Fibroblast of lung (primary cell): Measurements from ENCODE around the gene MFAP2. TPM values are rescaled to one million over a fixed set of nuclear protein-coding genes. Genes with fewer than 3 reads are reported as not detected.

ENCODE experiments used
- DNase-seq, 2 donors: peaks; one replicate each; pipeline versions ENCODE4 v3.0.0 to v3.0.0-alpha.2; 2010; ENCODE audit warnings: low read depth in 2 of 2
- H2AFZ ChIP-seq: 2 replicates; pipeline ENCODE4 v1.5.1; 2012; ENCODE audit warnings: low read length, control low read depth, inconsistent platforms
- H3K27ac ChIP-seq: 2 replicates; pipeline ENCODE4 v1.5.1; 2011; ENCODE audit warnings: low read length, control low read depth; ENCODE audit not compliant: insufficient read depth
- H3K27me3 ChIP-seq: 2 replicates; pipeline ENCODE4 v1.5.1; 2011; ENCODE audit warnings: mild to moderate bottlenecking, low read length; ENCODE audit not compliant: control insufficient read depth, insufficient read depth
- H3K36me3 ChIP-seq: 2 replicates; pipeline ENCODE4 v1.5.1; 2011; ENCODE audit warnings: low read length; ENCODE audit not compliant: control insufficient read depth, insufficient read depth
- H3K4me1 ChIP-seq: 2 replicates; pipeline ENCODE4 v1.5.1; 2011; ENCODE audit warnings: low read length; ENCODE audit not compliant: control insufficient read depth, insufficient read depth; ENCODE audit errors: extremely low read depth
- H3K4me2 ChIP-seq: 2 replicates; pipeline ENCODE4 v1.5.1; 2011; ENCODE audit warnings: low read length, control low read depth; ENCODE audit not compliant: insufficient read depth; ENCODE audit errors: extremely low read depth
- H3K4me3 ChIP-seq, 4 experiments: fragments of 200-600 bp in 1 of 4; sonication (generic) in 1 of 4; replicated peaks in 1 of 4; 2 replicates each; pipeline ENCODE4 v1.5.1; 2011 to 2016; ENCODE audit warnings: low read length in 4 of 4, low read depth in 3 of 4, mild to moderate bottlenecking in 3 of 4, control low read depth in 2 of 4, inconsistent platforms in 1 of 4, mixed read lengths in 1 of 4; ENCODE audit not compliant: insufficient read depth in 1 of 4; ENCODE audit errors: control extremely low read depth in 1 of 4
- H3K79me2 ChIP-seq: 2 replicates; pipeline ENCODE4 v1.5.1; 2012; ENCODE audit warnings: mild to moderate bottlenecking, low read length, inconsistent platforms; ENCODE audit not compliant: control insufficient read depth, insufficient read depth
- H3K9ac ChIP-seq: 2 replicates; pipeline ENCODE4 v1.5.1; 2011; ENCODE audit warnings: mild to moderate bottlenecking, low read length, control low read depth; ENCODE audit not compliant: insufficient read depth
- H3K9me3 ChIP-seq: 2 replicates; pipeline ENCODE4 v1.5.1; 2012; ENCODE audit warnings: low read depth, low read length; ENCODE audit not compliant: control insufficient read depth, insufficient read depth
- H4K20me1 ChIP-seq: 2 replicates; pipeline ENCODE4 v1.5.1; 2011; ENCODE audit warnings: low read length; ENCODE audit not compliant: control insufficient read depth, insufficient read depth; ENCODE audit errors: extremely low read depth
- CTCF ChIP-seq, 2 donors: IDR thresholded peaks in 1 of 2; conservative IDR thresholded peaks in 1 of 2; 1 replicate in 1 of 2; 2 replicates in 1 of 2; pipeline ENCODE4 v1.5.1; 2011 to 2012; ENCODE audit warnings: low read length in 2 of 2, control low read depth in 1 of 2, inconsistent platforms in 1 of 2, low read depth in 1 of 2, mild to moderate bottlenecking in 1 of 2
- EZH2 ChIP-seq: IDR thresholded peaks from 2 replicates; pipeline ENCODE4 v1.5.1; 2012; ENCODE audit warnings: low read length, control low read depth, mild to moderate bottlenecking; ENCODE audit errors: missing control alignments
- polyA plus RNA-seq, 2 donors: library from polyadenylated mRNA; depleted of rRNA in 1 of 2; stranded (reverse) in 1 of 2; unstranded in 1 of 2; fragments of >200 nt; gene quantifications; 2 replicates each; pipeline ENCODE4 v1.2.1, GENCODE V29; 2011 to 2012; ENCODE audit warnings: missing spikeins in 1 of 2
- total RNA-seq: library from RNA; depleted of rRNA; stranded (reverse); fragments of >200 nt; gene quantifications from 2 replicates; pipeline ENCODE4 v1.2.1, GENCODE V29; 2014

MFAP2 gene
- total and polyA plus RNA-seq, 2 donors (not counting 1 experiment from before 2014, with no cell fraction given): 14.1 to 16.2 TPM

- Histone ChIP-seq H3K4me3 (no peak overlapping the region), H2AFZ (no peak overlapping the region), H3K4me2 (no peak overlapping the region), H3K4me1 (peaks cover 4% of the 10 kb centered on the region), H3K79me2 (no peaks in the 10 kb centered on the region), H3K9me3 (no peaks in the 10 kb centered on the region), H4K20me1 (no peaks in the 10 kb centered on the region), H3K9ac (no peak overlapping the region), H3K27ac (no peak overlapping the region), H3K27me3 (no peaks in the 10 kb centered on the region), H3K36me3 (peaks cover 5% of the 10 kb centered on the region)
- DNase-seq: no peak
- TF ChIP-seq EZH2 (no peak), CTCF (conservative IDR thresholded peaks at IDR 0.05 in 1 of 2, IDR thresholded peaks at IDR 0.05 in 1 of 2; ENCODE audit: low read depth in 1 of 2, low read length in 2 of 2) (no peak)
These were observed 7.2 kb downstream of the MFAP2 start for GRCh38 chr1:16973215-16973614.

- Histone ChIP-seq H4K20me1 (no peaks in the 10 kb centered on the region), H3K27ac (no peak overlapping the region), H3K36me3 (peaks cover 5% of the 10 kb centered on the region)
These were observed 8.1 kb downstream of the MFAP2 start for GRCh38 chr1:16972189-16972895.

More at GRCh38 chr1:16972189-16972895, 8.1 kb downstream of the MFAP2 start:
- Histone ChIP-seq H3K9me3 (no peaks in the 10 kb centered on the region), H3K79me2 (no peaks in the 10 kb centered on the region), H3K4me3 (no peak overlapping the region), H3K9ac (no peak overlapping the region), H3K4me1 (peaks cover under 1% of the 10 kb centered on the region), H3K4me2 (no peak overlapping the region), H2AFZ (no peak overlapping the region), H3K27me3 (no peaks in the 10 kb centered on the region)
- TF ChIP-seq EZH2 (no peak), CTCF (conservative IDR thresholded peaks at IDR 0.05 in 1 of 2, IDR thresholded peaks at IDR 0.05 in 1 of 2; ENCODE audit: low read depth in 1 of 2, low read length in 2 of 2) (no peak)
- no peak for DNase-seq
